HFF-Myc (cell line): ENCODE measurements around the gene GFOD2.
"Not testable (repeated sequence)": the region's sequence is repeated elsewhere in the genome, so short reads cannot be mapped to it uniquely, and the experiment has no call there.

Experiments
- DNase-seq: peaks from one replicate; pipeline ENCODE4 v3.0.0-alpha.2; 2011; ENCODE audit warnings: low read depth; ENCODE audit errors: extremely low read depth
- H3K4me3 ChIP-seq: replicated peaks from 2 replicates; pipeline ENCODE4 v1.5.1; 2011; ENCODE audit warnings: low read depth, mild to moderate bottlenecking, control low read depth, low read length
- CTCF ChIP-seq: IDR thresholded peaks from 2 replicates; pipeline ENCODE4 v1.5.1; 2012; ENCODE audit warnings: mild to moderate bottlenecking, low read depth, low read length, control low read depth; ENCODE audit errors: missing control alignments

The GFOD2 gene

GRCh38 chr16:67761924-67762323 lies 42.8 kb upstream of the GFOD2 start:
- no peak for DNase-seq
- no peak for TF ChIP-seq CTCF
- H3K4me3 ChIP-seq, result no peak overlapping the region

- no peak for TF ChIP-seq CTCF
- H3K4me3 ChIP-seq, result no peak overlapping the region
- no peak for DNase-seq
Measured at GRCh38 chr16:67760956-67761230, 41.8 kb upstream of the GFOD2 start.

GRCh38 chr16:67760206-67760955 lies 41.3 kb upstream of the GFOD2 start:
- TF ChIP-seq CTCF, result no peak
- DNase-seq, result no peak
- H3K4me3 ChIP-seq, result no peak overlapping the region

DNA sequence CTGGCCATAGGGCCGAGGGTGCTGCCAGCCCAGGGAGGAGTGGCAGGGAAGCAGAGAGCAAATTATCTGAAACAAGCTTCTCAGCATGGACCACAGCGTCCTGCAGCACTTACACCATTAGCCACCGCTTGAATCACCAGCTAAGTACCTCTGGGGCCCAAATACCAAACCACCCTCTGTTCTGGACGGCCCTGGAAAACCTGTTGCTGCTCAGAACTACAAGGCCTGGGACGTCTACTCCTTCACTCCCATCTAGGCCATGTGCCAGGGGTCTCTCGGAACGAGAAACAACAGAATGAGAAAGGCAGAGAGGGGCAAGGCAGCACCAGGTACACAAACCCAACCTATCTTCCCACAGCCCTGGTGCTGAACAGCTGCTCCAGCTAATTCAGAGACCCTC lies 39.9 kb upstream of the GFOD2 start:
- H3K4me3 ChIP-seq, result no peak overlapping the region
- TF ChIP-seq CTCF, result no peak

GRCh38 chr16:67758006-67758405 lies 38.9 kb upstream of the GFOD2 start:
- TF ChIP-seq CTCF, result no peak
- no peak for DNase-seq
- no peak overlapping the region for H3K4me3 ChIP-seq

More for the DNA sequence above, 39.9 kb upstream of the GFOD2 start:
- DNase-seq, result no peak

DNA sequence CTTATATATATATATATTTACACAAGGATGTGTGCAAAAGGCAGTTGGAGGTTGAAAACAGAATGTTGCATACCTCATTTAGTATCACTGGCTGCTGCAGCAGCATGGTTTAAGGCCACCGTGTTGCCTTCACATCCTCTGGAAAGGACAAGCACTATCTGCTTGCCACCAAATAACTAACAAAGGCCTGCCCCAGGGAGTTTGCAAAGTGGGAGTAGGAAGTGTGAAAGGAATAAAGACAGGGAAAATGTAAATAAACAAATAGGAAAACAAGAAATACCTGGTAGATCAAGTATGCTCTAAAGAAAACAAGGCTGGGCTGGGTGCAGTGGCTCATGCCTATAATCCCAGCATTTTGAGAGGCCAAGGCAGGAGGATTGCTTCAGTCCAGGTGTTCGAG lies 33.5 kb upstream of the GFOD2 start:
- TF ChIP-seq CTCF, result no peak
- H3K4me3 ChIP-seq, result no peak overlapping the region
- no peak for DNase-seq

DNA sequence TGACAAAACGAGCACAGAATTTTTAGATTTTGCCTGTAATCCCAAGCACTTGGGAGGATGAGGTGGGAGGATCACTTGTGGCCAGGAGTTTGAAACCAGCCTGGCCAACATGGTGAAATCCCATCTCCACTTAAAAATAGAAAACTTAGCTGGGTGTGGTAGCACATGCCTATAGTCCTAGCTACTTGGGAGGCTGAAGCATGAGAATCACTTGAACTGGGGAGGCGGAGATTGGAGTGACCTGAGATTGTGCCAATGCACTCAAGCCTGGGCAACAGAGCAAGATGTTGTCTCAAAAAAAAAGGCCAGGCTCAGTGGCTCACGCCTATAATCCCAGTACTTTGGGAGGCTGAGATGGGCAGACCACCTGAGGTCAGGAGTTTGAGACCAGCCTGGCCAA lies 32.2 kb upstream of the GFOD2 start:
- not testable (repeated sequence) for H3K4me3 ChIP-seq, DNase-seq
